ENCODE results near the gene WNT1.
A peak's percentile ranks its signal among the peaks of the same experiment; 100 is the strongest.

WNT1 gene

GRCh38 chr12:48973531-48973930 is 4.6 kb upstream of the WNT1 start:
- Histone ChIP-seq H2AFZ (peak overlapping the region; percentile 20), H3K9ac (no peak overlapping the region), H3K36me3 (ENCODE audit: control insufficient read depth, insufficient read depth, low read length) (no peaks in the 10 kb centered on the region), H3K4me3 (ENCODE audit: low read depth, low read length) (no peak overlapping the region), H3K27me3 (ENCODE audit: control insufficient read depth, insufficient read depth, low read length) (no peaks in the 10 kb centered on the region), H3K9me3 (ENCODE audit: control insufficient read depth, low read length) (no peaks in the 10 kb centered on the region), H3K4me1 (peaks cover 35% of the 10 kb centered on the region), H3K4me2 (ENCODE audit: low read length) (no peak overlapping the region), H3K27ac (no peak overlapping the region), H3K79me2 (no peaks in the 10 kb centered on the region)
- no peak for TF ChIP-seq CTCF (IDR thresholded peaks at IDR 0.05)

- Histone ChIP-seq H3K4me3 (ENCODE audit: low read depth, low read length) (no peak overlapping the region), H3K4me1 (peaks cover 40% of the 10 kb centered on the region), H3K27me3 (ENCODE audit: control insufficient read depth, insufficient read depth, low read length) (peaks cover 4% of the 10 kb centered on the region), H3K9me3 (ENCODE audit: control insufficient read depth, low read length) (no peaks in the 10 kb centered on the region), H2AFZ (peak overlapping the region; percentile 20), H3K36me3 (ENCODE audit: control insufficient read depth, insufficient read depth, low read length) (no peaks in the 10 kb centered on the region), H3K4me2 (ENCODE audit: low read length) (no peak overlapping the region), H3K9ac (no peak overlapping the region), H3K27ac (no peak overlapping the region), H3K79me2 (no peaks in the 10 kb centered on the region)
- TF ChIP-seq CTCF (IDR thresholded peaks at IDR 0.05), result peak; percentile 46
Observed at GRCh38 chr12:48973941-48974673, 4.0 kb upstream of the WNT1 start.

- no peak overlapping the region for H3K4me3 ChIP-seq (ENCODE audit: low read depth, low read length)
- peak overlapping the region; percentile 78 for H2AFZ ChIP-seq
- H3K79me2 ChIP-seq, result no peaks in the 10 kb centered on the region
- H3K9ac ChIP-seq, result no peak overlapping the region
- peaks cover 34% of the 10 kb centered on the region for H3K4me1 ChIP-seq
- no peaks in the 10 kb centered on the region for H3K9me3 ChIP-seq (ENCODE audit: control insufficient read depth, low read length)
- no peaks in the 10 kb centered on the region for H3K36me3 ChIP-seq (ENCODE audit: control insufficient read depth, insufficient read depth, low read length)
- H3K27me3 ChIP-seq (ENCODE audit: control insufficient read depth, insufficient read depth, low read length), result peaks cover 12% of the 10 kb centered on the region
- peak overlapping the region; percentile 51 for H3K4me2 ChIP-seq (ENCODE audit: low read length)
- no peak overlapping the region for H3K27ac ChIP-seq
- peak; percentile 75 for TF ChIP-seq CTCF (IDR thresholded peaks at IDR 0.05)
Observed at GRCh38 chr12:48977290-48978281, 536 bp upstream of the WNT1 start.

- H2AFZ ChIP-seq, result peak overlapping the region; percentile 78
- no peaks in the 10 kb centered on the region for H3K36me3 ChIP-seq (ENCODE audit: control insufficient read depth, insufficient read depth, low read length)
- H3K4me1 ChIP-seq, result peaks cover 23% of the 10 kb centered on the region
- peak overlapping the region; percentile 27 for H3K4me3 ChIP-seq (ENCODE audit: low read depth, low read length)
- no peaks in the 10 kb centered on the region for H3K79me2 ChIP-seq
- TF ChIP-seq CTCF (IDR thresholded peaks at IDR 0.05), result no peak
- H3K9me3 ChIP-seq (ENCODE audit: control insufficient read depth, low read length), result no peaks in the 10 kb centered on the region
- no peak overlapping the region for H3K27ac ChIP-seq
- H3K9ac ChIP-seq, result no peak overlapping the region
- H3K4me2 ChIP-seq (ENCODE audit: low read length), result peak overlapping the region; percentile 51
- H3K27me3 ChIP-seq (ENCODE audit: control insufficient read depth, insufficient read depth, low read length), result peaks cover 12% of the 10 kb centered on the region
Observed at GRCh38 chr12:48978741-48979601, 849 bp downstream of the WNT1 start.
